ENCODE measurements around the gene TECPR2.

TECPR2 gene

GRCh38 chr14:102421411-102422057, 58.8 kb downstream of the TECPR2 start:
- no peak for DNase-seq (ENCODE audit: low read depth in 2 of 3, low spot score in 1 of 3)

DNA sequence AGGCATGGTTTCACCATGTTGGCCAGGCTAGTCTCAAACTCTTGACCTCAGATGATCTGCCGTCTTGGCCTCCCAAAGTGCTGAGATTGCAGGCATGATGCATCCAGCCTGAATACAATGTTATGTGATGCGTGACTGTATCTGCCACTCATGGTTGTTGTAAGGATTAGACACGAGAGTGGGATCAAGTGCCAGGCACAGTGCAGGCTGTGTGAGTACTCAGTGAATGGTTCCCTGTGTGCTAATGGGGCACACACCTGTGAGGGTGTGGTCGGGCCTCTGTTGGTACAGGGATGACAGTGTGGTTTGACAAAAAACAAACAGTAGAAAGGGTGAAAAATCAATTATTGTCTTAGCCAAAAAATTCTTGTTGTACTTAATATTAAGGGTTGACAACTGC, 61.8 kb downstream of the TECPR2 start:
- no peak for DNase-seq (ENCODE audit: low read depth in 2 of 3, low spot score in 1 of 3)

DNA sequence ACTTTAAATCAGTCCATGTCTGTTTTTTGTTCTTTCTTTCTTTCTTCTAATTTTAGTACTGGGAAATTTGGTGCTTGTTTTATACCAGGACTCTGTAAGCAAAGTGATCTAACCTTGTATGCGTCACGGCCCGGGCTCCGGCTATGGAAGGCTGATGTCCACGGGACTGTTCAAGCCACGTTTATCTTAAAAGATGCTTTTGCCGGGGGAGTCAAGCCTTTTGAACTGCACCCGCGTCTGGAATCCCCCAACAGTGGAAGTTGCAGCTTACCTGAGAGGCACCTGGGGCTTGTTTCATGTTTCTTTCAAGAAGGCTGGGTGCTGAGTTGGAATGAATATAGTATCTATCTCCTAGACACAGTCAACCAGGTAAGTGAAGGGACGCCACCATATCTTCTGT, 62.2 kb downstream of the TECPR2 start:
- DNase-seq (ENCODE audit: low read depth in 2 of 3, low spot score in 1 of 3) = no peak

- DNase-seq (ENCODE audit: low read depth in 2 of 3, low spot score in 1 of 3) = no peak
These were observed 64.1 kb downstream of the TECPR2 start for GRCh38 chr14:102426796-102427195.

DNA sequence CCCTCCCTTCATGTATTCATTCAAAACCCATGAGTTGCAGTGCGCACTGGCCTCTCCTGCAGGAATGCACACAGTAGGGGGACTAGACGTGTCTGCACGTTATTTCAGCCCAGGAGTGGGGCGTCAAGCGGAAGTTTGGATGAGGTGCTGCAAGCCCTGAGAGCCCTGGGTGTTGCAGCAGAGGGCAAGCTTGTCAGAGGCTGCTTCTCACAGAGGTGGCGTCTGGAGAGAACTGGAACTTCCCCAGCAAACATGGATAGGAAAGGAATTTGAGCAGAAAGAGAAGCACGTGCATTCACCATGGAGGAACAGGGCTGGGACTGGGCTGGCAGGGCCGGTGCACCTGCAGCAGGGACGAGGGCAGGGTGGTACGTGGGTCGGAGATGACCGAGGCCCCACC, 64.9 kb downstream of the TECPR2 start:
- no peak for DNase-seq (ENCODE audit: low read depth in 2 of 3, low spot score in 1 of 3)

DNA sequence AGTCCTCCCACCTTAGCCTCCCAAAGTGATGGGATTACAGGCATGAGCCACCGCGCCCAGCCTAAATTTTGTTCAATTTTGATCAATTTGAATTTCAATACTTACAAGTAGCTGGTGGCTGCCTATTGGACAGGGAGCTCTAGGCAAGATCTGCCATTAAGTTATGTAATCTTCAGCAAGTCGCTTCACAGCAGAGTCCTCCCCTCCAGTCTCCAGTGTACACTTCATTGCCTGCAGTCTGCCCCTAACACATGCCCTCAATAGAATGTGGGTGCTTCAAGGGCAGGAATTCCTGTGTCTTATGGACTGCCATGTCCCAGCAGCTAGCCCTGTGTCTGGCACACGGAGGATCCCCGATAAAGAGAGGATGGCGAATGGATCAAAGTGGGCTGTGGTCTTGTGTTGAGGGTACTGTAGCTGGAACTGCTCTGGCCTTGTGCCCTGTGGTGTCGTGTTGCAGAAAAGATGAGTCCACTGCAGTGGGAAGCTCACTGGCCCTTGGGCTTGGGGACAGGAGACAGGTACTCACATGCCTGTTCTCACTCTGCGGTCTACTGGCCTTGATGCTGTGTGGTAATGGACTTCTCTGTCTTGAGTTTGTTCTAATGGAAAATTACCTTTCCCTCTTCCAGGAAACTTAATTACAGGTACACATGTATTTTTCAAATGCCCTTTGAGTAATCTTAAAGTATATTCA, 67.6 kb downstream of the TECPR2 start:
- DNase-seq (ENCODE audit: low read depth in 2 of 3, low spot score in 1 of 3) = no peak

DNA sequence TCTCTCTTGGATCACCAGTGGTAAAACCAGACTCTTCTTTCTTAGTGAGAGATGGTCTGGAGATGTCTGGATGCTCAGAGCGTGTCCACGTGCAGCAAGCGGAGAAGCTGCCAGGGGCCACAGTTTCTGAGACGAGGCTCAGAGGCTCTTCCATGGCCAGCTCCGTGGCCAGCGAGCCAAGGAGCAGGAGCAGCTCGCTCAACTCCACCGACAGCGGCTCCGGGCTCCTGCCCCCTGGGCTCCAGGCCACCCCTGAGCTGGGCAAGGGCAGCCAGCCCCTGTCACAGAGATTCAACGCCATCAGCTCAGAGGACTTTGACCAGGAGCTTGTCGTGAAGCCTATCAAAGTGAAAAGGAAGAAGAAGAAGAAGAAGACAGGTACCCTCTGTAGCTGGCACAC, 69.0 kb downstream of the TECPR2 start:
- DNase-seq (ENCODE audit: low read depth in 2 of 3, low spot score in 1 of 3) = no peak

- no peak for DNase-seq (ENCODE audit: low read depth in 2 of 3, low spot score in 1 of 3)
These were observed 72.0 kb downstream of the TECPR2 start for GRCh38 chr14:102434647-102435175.

DNA sequence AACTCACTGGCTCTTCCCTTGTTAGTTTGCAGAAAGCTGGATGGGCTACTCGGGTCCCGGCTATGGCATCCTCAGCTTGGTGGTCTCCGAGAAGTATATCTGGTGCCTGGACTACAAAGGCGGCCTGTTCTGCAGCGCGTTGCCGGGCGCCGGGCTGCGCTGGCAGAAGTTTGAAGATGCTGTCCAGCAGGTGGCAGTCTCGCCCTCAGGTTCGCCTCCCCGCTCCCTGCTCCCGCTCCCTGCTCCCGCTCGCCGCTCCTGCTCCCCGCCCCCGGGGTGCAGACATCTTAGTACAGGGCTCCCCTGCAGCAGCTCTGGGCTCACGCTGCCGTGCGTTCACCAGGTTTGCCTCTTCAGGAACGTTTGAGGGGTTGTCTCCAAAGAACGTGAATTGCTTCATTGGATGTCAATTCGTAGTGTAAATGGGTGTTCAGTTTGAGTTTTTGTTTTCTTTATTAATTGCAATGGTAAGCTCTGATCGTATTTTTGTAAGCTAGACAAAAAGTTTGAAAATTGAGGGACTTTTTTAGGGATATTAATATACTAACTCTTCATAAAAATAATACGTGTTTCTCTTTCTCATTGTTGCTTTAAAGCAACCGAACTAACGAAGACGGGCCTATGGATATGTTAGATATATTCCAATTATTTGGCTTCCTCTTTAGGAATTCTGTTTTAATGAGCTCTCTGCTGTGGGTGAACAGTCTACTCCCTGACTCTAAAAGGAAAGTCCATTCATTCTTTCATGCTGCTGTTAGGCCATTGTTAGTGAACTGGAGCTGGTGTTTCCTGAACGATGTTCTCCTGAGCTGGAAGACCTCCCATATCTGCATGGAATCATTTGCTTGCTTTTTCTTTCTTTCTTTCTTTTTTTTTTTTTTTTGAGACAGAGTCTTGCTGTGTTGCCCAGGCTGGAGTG, 75.5 kb downstream of the TECPR2 start:
- peak; percentile 33 to 63 (median 58) for DNase-seq (ENCODE audit: low read depth in 2 of 3, low spot score in 1 of 3)

GRCh38 chr14:102439556-102439955, 76.8 kb downstream of the TECPR2 start:
- DNase-seq (ENCODE audit: low read depth in 2 of 3, low spot score in 1 of 3) = no peak

GRCh38 chr14:102440392-102440791, 77.7 kb downstream of the TECPR2 start:
- no peak for DNase-seq (ENCODE audit: low read depth in 2 of 3, low spot score in 1 of 3)

DNA sequence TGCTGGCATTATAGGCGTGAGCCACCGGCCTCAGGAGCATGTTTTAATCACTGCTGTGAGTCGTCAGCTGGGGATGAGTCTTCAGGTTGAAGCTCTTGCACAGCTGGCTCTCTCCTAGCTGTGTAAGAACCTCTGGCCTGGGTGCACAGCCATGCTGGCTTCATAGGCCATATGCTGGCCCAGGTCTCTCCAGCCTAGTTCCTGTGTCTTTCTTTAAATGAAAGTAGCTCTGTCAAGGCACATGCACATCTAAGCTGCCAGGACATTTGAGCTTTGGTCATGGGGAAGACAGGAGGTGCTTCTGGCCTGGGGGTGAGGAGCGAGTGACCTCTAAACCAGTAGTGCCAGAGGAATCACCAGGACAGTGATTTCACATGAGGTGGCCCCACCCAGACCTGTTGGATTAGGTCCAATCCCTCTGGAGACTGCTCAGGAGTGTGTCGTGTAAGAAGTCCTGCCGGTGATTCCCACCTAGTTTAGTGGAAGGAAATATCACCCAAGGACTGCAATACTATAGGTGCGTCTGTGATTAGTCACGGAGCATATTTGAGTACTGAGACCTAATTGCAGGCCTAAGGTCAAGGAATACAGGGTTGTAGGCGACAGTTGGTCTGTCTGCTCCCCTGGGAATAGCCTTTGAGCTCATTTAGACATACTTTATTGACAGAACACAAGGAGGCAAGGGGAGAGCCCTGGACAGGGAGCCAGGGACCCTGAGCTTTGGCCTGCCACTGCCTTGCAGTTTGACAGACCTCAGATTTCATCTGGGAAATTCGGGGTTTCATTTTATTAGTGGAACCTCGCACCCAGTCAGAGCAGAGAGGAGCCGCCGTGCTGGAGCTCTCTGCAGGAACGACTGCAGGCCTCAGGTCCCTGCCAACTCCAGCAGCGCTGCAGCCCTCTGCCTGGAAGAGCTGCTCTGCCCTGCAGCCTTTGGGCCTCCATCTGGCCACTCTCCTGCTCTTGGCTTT, 79.8 kb downstream of the TECPR2 start:
- no peak for DNase-seq (ENCODE audit: low read depth in 2 of 3, low spot score in 1 of 3)

GRCh38 chr14:102445066-102445465, 82.3 kb downstream of the TECPR2 start:
- DNase-seq (ENCODE audit: low read depth in 2 of 3, low spot score in 1 of 3) = no peak

- no peak for DNase-seq (ENCODE audit: low read depth in 2 of 3, low spot score in 1 of 3)
These were observed 82.9 kb downstream of the TECPR2 start for GRCh38 chr14:102445641-102446040.

DNA sequence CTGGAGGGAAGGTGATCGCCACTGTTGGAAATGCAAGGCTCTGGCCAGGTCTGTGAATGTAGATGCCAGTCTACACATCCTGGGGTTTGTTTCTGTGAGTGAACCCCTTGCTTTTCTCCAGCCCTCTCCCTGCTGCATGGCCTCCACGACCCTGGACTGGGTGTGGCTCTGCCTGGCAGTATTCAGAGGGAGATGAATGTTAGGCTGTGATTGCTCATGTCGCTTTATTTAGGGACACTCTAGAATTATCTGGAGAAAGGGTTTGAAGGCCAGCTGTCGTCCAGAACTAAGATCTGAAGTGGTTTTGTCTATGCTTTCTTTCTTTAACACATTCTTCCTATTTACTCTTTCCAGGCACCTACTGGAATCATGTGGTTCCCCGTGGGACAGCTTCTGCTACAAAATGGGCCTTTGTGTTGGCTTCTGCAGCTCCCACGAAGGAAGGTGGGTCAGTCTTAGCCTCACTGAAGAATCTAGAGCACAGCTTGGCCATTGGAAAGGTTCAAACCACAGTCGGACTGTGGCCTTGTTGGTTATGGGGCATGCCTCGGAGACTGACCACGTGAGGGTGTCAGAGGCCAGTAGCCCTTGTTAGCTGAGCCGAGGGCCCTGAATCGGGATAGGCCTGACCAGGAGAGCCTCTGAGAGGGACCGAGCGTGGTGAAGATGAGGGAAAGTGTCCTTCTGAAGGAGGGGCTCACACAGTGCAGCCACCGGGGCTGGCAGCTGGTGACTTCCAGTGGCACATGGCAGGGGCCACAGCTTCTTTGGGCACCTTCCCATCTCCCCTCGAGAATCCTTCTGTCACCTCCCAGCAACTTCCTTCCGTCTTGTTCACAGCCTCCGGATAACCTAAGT, 87.7 kb downstream of the TECPR2 start:
- no peak for DNase-seq (ENCODE audit: low read depth in 2 of 3, low spot score in 1 of 3)

DNA sequence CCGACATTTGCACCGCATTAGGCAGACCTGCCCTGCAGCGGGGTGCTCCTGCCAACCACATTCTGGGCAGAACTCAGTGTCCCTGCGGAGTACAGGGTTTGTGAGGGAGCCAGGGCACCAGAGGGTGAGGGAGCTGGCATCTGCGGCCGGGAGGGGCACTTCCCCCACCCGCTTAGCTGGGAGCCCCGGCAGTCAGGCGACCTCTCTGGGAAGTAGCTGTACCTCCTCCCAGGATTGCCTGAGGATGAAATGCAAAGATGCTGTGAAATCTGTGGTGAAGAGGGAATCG, 88.3 kb downstream of the TECPR2 start:
- DNase-seq (ENCODE audit: low read depth in 2 of 3, low spot score in 1 of 3) = no peak

- no peak for DNase-seq (ENCODE audit: low read depth in 2 of 3, low spot score in 1 of 3)
These were observed 89.6 kb downstream of the TECPR2 start for GRCh38 chr14:102452302-102452701.

DNA sequence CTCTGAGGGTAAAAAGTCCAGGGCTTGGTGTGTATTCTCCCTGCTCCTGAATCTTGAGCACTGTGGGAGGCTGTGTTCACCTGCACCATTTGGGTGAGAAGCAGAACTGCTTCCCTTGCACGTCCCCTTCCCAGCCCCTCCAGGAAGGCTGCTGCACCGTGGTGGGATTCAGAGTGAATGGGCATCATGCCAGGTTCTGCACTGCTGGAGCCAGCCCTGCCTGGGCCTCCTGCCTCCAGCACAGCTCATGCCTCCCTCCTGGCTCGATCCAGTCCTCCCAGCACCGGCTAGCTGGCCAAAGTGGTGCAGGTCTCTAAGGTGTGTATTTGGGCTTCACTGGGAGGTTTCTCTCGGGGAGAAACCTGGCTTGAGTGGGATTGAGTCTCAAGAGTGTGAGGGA, 92.0 kb downstream of the TECPR2 start:
- no peak for DNase-seq (ENCODE audit: low read depth in 2 of 3, low spot score in 1 of 3)

DNA sequence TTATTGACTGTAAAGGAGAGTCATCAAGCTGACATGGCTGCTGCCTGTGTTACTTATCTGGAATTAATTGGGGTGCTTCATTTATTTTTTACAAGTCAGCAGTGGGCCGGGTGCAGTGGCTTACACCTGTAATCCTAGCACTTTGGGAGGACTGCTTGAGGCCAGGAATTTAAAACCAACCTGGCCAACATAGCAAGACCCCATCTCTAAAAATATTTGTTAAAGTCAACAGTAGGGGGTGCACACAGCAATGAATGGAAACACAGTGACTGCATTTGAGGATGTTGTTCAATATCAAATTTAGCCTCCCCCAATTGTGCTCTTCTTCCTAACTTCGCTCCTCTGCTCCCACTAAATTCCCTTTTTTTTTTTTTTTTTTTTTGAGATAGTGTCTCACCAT, 94.8 kb downstream of the TECPR2 start:
- no peak for DNase-seq (ENCODE audit: low read depth in 2 of 3, low spot score in 1 of 3)

All from stimulated activated CD4-positive, alpha-beta T cell treated with anti-CD3 and anti-CD28 coated beads, Interleukin-12 subunit alpha, Interleukin-12 subunit beta, amount 100 ng/mL, for 48 hours (primary cell).